Muscle layer of duodenum (tissue), 2 donors: ENCODE measurements around the gene ZSWIM3.

ENCODE experiments used
- H3K27ac ChIP-seq: one replicate; pipeline ENCODE4 v1.7.0; 2013; ENCODE audit warnings: mild to moderate bottlenecking, low read length
- H3K27me3 ChIP-seq: one replicate; pipeline ENCODE4 v1.7.0; 2013; ENCODE audit warnings: low read depth, mild to moderate bottlenecking, control low read depth, low read length
- H3K36me3 ChIP-seq, 2 donors: one replicate each; pipeline ENCODE4 v1.7.0; 2013; ENCODE audit warnings: low read length in 2 of 2, control low read depth in 1 of 2, mild to moderate bottlenecking in 1 of 2; ENCODE audit not compliant: insufficient read depth in 2 of 2, control insufficient read depth in 1 of 2
- H3K4me1 ChIP-seq, 2 donors: one replicate each; pipeline ENCODE4 v1.7.0; 2013; ENCODE audit warnings: low read length in 2 of 2, mild to moderate bottlenecking in 2 of 2, control low read depth in 1 of 2, moderate library complexity in 1 of 2; ENCODE audit not compliant: insufficient read depth in 2 of 2, control insufficient read depth in 1 of 2
- H3K4me3 ChIP-seq, 2 donors: one replicate each; pipeline ENCODE4 v1.7.0; 2013; ENCODE audit warnings: low read length in 2 of 2, low read depth in 1 of 2, mild to moderate bottlenecking in 1 of 2
- H3K9me3 ChIP-seq, 2 donors: one replicate each; pipeline ENCODE4 v1.7.0; 2013; ENCODE audit warnings: low read length in 2 of 2, control low read depth in 1 of 2, mild to moderate bottlenecking in 1 of 2; ENCODE audit not compliant: control insufficient read depth in 1 of 2
- donor health status: healthy.

ZSWIM3 gene

GRCh38 chr20:45833883-45834796, 23.3 kb upstream of the ZSWIM3 start:
- Histone ChIP-seq H3K9me3 (no peaks in the 10 kb centered on the region), H3K27me3 (no peaks in the 10 kb centered on the region), H3K4me3 (peak overlapping the region; percentile 76 to 82), H3K36me3 (peaks cover 0 to 7% of the 10 kb centered on the region in 2 donors), H3K4me1 (peaks cover 13 to 33% of the 10 kb centered on the region in 2 donors), H3K27ac (peak overlapping the region; percentile 68)

GRCh38 chr20:45834797-45835161, 22.6 kb upstream of the ZSWIM3 start:
- Histone ChIP-seq H3K9me3 (no peaks in the 10 kb centered on the region), H3K27ac (peak overlapping the region; percentile 68), H3K4me1 (peaks cover 13 to 33% of the 10 kb centered on the region in 2 donors), H3K27me3 (no peaks in the 10 kb centered on the region), H3K36me3 (peaks cover under 1 to 8% of the 10 kb centered on the region in 2 donors), H3K4me3 (peak overlapping the region; percentile 76 to 82)

- H3K36me3 ChIP-seq = peaks cover 3 to 14% of the 10 kb centered on the region in 2 donors
- peak overlapping the region; percentile 68 for H3K27ac ChIP-seq
- H3K27me3 ChIP-seq = no peaks in the 10 kb centered on the region
- no peaks in the 10 kb centered on the region for H3K9me3 ChIP-seq
- H3K4me3 ChIP-seq = peak overlapping the region; percentile 76 to 82
- H3K4me1 ChIP-seq = peaks cover 13 to 33% of the 10 kb centered on the region in 2 donors
Measured at GRCh38 chr20:45835329-45835765, 22.1 kb upstream of the ZSWIM3 start.

GRCh38 chr20:45835825-45836224, 21.6 kb upstream of the ZSWIM3 start:
- H3K36me3 ChIP-seq = peaks cover 3 to 19% of the 10 kb centered on the region in 2 donors
- peak overlapping the region; percentile 7 to 76 for H3K4me3 ChIP-seq
- H3K9me3 ChIP-seq = no peaks in the 10 kb centered on the region
- peak overlapping the region; percentile 68 for H3K27ac ChIP-seq
- no peaks in the 10 kb centered on the region for H3K27me3 ChIP-seq
- H3K4me1 ChIP-seq = peaks cover 13 to 33% of the 10 kb centered on the region in 2 donors

DNA sequence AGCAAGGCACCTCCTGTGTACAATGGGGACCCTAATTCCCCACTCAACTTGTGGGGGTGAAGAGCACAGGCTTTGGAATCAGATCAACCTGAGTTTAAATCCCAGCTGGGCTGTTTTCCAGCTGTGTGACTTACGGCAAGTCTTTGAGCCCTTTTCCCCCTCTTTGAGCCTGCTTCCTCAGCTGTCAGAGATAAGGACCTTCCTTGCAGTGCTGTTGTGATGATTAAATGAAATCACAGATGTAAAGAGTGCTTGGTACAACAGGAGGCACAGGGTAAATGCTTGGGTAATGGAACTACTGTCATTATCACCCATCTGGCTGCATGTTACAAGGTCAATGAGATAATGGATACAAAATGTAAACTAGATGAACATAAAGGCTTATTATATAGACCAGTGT, 20.6 kb upstream of the ZSWIM3 start:
- Histone ChIP-seq H3K27ac (no peak overlapping the region), H3K4me3 (peak overlapping the region in 1 of 2 donors; percentile 21), H3K27me3 (no peaks in the 10 kb centered on the region), H3K4me1 (peaks cover 13 to 40% of the 10 kb centered on the region in 2 donors), H3K36me3 (peaks cover 7 to 29% of the 10 kb centered on the region in 2 donors), H3K9me3 (no peaks in the 10 kb centered on the region)

DNA sequence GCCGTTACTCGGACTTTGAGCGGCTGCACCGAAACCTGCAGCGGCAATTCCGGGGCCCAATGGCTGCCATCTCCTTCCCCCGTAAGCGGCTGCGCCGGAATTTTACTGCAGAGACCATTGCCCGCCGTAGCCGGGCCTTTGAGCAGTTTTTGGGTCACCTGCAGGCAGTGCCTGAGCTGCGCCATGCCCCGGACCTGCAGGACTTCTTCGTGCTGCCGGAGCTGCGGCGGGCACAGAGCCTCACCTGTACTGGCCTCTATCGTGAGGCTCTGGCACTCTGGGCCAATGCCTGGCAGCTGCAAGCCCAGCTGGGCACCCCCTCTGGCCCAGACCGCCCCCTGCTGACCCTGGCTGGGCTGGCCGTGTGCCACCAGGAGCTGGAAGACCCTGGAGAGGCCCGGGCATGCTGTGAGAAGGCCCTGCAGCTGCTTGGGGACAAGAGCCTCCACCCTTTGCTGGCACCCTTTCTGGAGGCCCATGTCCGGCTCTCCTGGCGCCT, 16.7 kb upstream of the ZSWIM3 start:
- no peaks in the 10 kb centered on the region for H3K27me3 ChIP-seq
- H3K4me3 ChIP-seq = no peak overlapping the region
- peaks cover 34 to 55% of the 10 kb centered on the region in 2 donors for H3K36me3 ChIP-seq
- H3K4me1 ChIP-seq = peaks cover 6 to 44% of the 10 kb centered on the region in 2 donors
- H3K27ac ChIP-seq = no peak overlapping the region
- no peaks in the 10 kb centered on the region for H3K9me3 ChIP-seq

- Histone ChIP-seq H3K4me3 (no peak overlapping the region), H3K4me1 (peaks cover 6 to 38% of the 10 kb centered on the region in 2 donors), H3K27ac (no peak overlapping the region), H3K36me3 (peaks cover 39 to 55% of the 10 kb centered on the region in 2 donors), H3K9me3 (no peaks in the 10 kb centered on the region), H3K27me3 (no peaks in the 10 kb centered on the region)
Measured at GRCh38 chr20:45841407-45842129, 15.8 kb upstream of the ZSWIM3 start.

DNA sequence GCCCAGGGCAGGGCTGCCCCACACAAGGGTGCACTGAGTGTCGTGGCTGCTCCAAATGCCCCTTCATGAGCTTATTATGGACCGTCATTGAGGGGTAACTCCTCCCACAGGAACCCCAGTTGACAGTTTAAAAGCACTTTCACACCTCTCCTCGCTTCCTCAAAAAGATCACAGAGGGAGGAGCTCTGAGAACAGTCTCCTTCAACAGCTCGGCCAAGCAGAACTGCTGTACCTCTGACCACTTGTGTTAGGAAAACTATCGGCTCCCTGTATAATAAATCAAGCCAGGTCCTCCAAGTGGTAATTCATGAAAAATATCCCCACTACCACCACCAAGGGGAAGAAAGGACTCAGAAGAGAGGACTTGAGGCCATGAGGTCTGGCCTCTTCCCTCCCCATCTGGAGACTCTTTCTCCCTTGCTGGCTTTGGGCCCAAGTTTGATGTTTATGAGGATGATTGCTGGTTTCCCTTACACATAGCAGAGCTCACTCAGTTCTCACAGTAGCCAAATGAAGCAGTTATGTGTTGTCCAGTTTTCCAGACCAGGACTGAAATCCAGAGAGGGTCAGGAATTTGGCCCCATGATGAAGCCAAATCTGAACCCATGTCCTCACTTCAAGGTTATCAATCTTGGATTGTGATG, 15.1 kb upstream of the ZSWIM3 start:
- Histone ChIP-seq H3K9me3 (no peaks in the 10 kb centered on the region), H3K36me3 (peaks cover 39 to 55% of the 10 kb centered on the region in 2 donors), H3K27me3 (no peaks in the 10 kb centered on the region), H3K4me3 (no peak overlapping the region), H3K27ac (peak overlapping the region; percentile 50), H3K4me1 (peaks cover 6 to 32% of the 10 kb centered on the region in 2 donors)

DNA sequence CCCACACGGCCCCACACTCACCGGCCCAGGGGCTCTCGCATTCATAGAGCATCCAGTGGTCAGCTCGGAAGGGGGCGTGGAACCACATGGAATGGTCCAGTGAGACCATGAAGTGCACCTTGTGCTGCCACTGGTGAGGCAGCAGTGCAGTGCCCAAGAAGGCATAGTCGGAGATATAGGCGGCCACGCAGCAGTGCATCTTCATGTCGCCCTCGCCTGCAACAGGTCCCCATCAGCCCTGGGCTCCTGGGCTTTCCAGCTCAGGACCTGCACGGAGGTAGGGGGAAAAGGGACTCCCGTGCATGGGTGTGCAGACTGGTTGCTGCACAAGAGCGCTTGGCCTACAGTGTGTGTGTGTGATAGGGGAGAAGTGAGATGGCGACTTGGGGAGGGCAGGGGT, 13.9 kb upstream of the ZSWIM3 start:
- Histone ChIP-seq H3K4me3 (no peak overlapping the region), H3K27ac (no peak overlapping the region), H3K27me3 (no peaks in the 10 kb centered on the region), H3K9me3 (no peaks in the 10 kb centered on the region), H3K4me1 (peaks cover 6 to 32% of the 10 kb centered on the region in 2 donors), H3K36me3 (peaks cover 39 to 58% of the 10 kb centered on the region in 2 donors)

DNA sequence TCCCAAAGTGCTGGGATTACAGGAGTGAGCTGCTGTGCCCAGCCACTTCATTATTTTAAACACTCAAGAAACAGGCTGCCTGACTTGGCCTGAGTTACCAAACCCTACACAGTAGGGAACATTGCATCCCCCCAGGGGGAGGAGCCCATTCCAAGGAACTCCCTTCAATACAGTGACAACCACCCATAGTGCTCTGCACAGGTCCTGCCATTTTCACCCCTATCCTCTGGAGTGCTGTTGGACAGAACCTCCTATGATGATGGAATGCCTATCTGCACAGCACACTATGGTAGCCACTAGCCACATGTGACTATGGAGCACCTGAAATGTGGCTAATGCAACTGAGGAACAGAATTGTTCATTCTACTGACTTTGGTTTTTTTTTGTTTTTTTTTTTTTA, 12.0 kb upstream of the ZSWIM3 start:
- Histone ChIP-seq H3K27me3 (no peaks in the 10 kb centered on the region), H3K9me3 (no peaks in the 10 kb centered on the region), H3K4me1 (peaks cover 6 to 32% of the 10 kb centered on the region in 2 donors), H3K4me3 (no peak overlapping the region), H3K36me3 (peaks cover 36 to 53% of the 10 kb centered on the region in 2 donors), H3K27ac (no peak overlapping the region)

DNA sequence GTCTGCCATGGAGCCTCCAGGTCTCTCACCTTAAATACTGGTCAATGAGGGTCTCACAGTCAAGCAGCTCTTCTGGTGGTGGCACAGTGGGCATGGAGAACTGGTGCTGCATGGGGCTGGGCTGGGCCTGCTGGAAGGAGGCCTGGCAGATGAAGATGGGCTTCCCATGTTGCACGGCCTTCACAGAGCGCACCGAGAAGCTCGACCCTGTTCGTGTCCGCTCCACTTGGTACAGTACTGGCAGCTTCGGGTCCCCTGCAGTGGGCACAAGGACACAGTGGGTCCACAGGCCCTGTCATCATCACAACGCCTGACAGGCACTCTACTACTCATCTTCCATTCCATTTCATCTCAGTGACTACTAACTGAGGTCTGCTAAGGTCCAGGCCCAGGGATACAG, 9.0 kb upstream of the ZSWIM3 start:
- no peaks in the 10 kb centered on the region for H3K27me3 ChIP-seq
- H3K36me3 ChIP-seq = peaks cover 33 to 37% of the 10 kb centered on the region in 2 donors
- no peaks in the 10 kb centered on the region for H3K9me3 ChIP-seq
- H3K4me1 ChIP-seq = peaks cover 0 to 10% of the 10 kb centered on the region in 2 donors
- no peak overlapping the region for H3K4me3 ChIP-seq
- no peak overlapping the region for H3K27ac ChIP-seq
